ENCODE results near the gene PCDHAC2. TPM values are rescaled to one million over a fixed set of nuclear protein-coding genes. Genes with fewer than 3 reads are reported as not detected.
A peak's percentile ranks its signal among the peaks of the same experiment; 100 is the strongest.

PCDHAC2 gene, protein sequence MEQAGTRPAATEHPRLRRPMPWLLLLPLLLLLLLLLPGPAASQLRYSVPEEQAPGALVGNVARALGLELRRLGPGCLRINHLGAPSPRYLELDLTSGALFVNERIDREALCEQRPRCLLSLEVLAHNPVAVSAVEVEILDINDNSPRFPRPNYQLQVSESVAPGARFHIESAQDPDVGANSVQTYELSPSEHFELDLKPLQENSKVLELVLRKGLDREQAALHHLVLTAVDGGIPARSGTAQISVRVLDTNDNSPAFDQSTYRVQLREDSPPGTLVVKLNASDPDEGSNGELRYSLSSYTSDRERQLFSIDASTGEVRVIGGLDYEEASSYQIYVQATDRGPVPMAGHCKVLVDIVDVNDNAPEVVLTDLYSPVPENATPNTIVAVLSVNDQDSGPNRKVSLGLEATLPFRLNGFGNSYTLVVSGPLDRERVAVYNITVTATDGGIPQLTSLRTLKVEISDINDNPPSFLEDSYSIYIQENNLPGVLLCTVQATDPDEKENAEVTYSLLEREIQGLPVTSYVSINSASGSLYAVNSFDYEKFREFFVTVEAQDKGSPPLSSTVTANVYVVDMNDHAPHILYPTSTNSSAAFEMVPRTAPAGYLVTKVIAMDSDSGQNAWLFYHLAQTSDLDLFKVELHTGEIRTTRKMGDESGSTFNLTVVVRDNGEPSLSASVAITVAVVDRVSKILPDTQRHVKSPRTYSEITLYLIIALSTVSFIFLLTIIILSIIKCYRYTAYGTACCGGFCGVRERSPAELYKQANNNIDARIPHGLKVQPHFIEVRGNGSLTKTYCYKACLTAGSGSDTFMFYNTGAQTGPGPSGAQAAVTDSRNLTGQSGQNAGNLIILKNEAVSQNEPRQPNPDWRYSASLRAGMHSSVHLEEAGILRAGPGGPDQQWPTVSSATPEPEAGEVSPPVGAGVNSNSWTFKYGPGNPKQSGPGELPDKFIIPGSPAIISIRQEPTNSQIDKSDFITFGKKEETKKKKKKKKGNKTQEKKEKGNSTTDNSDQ
- not detected for total RNA-seq

DNA sequence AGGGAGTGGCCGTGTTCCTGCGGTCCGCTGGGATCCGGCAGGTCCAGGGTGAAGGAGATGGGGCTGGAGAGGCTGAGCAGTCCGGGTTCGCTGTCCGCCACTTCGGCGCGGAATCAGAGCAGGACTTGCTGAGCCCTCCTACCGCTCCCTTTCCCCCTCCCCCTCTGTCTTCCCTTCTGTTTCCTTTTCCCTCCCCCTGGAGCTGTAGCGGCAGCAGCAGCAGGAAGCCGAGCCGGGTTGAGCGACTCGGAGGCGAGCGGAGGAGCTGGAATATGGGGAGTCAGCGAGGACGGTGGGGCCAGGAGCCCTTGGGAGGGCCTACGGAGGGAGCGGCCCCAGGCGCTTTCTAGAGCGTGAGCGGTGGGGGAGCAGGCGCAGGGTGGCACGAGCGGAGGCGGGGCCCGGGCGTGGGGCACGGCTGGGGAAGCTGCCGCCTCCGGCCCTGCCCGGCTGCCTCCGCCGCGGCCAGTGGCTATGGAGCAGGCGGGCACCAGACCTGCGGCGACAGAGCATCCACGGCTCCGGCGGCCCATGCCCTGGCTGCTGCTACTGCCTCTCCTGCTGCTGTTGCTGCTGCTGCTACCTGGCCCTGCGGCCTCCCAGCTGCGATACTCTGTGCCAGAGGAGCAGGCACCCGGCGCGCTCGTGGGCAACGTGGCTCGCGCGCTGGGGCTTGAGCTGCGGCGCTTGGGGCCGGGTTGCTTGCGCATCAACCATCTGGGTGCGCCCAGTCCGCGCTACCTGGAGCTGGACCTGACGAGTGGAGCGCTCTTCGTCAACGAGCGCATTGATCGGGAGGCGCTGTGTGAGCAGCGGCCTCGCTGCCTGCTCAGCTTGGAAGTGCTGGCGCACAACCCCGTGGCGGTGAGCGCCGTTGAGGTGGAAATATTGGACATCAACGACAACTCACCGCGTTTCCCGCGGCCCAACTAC is at the start of gene PCDHAC2:
TSS of gene PCDHAC2 (plus strand) at position 184 of the 933 bp plus-strand sequence. CDS start at position 475, 291 bp downstream.
- peaks cover 46% of the 10 kb centered on the region for H3K27me3 Mint-ChIP-seq
- no peak for DNase-seq
- H3K9me3 Mint-ChIP-seq = no peaks in the 10 kb centered on the region
- H3K36me3 Mint-ChIP-seq = no peaks in the 10 kb centered on the region
- H3K4me1 Mint-ChIP-seq = no peaks in the 10 kb centered on the region
- no peak within 1 kb of the TSS for H3K27ac Mint-ChIP-seq
- no peak within 1 kb of the TSS for H3K4me3 Mint-ChIP-seq

- Mint-ChIP-seq H3K27ac (no peak overlapping the region), H3K4me1 (peaks cover 10% of the 10 kb centered on the region)
These were observed 42.7 kb upstream of the PCDHAC2 start for GRCh38 chr5:140923601-140924000.

DNA sequence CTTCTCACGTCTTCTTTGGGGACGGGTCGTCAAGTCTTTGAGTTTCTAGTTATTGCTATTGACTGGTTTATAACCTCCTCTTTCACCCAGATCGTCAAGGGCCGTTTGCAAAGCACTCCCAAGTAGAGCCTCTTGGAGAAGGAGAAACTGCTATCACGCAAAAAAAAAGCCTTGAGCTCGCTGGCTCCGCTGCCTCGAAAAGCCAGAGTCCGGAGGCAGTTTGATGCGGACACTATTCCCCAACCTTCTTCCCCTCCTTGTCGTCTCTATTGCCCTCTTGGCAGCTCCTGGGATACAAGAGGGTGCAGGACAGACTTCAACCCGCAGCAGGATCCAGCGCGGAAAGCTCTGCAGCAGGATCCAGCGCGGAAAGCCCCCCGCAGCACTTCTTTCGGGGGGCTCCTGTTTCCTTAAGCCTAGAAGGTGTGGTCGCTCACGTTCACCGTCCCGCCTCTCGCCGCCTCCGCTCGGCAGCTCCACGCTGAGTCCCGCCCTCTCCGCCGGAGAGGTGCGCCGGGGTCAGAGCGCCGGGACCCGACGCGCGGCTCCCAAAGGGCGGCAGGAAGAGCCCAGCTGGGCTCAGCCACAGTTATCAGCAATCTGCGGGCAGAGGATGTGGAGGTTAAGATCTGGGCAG is 40.4 kb upstream of the PCDHAC2 start, which contains the start of gene PCDHAC1:
TSS of gene PCDHAC1 (plus strand) at position 494 of the 637 bp plus-strand sequence. CDS start 594 bp downstream, outside the sequence.
- Mint-ChIP-seq H3K27ac (no peak within 1 kb of the TSS), H3K4me3 (peak within 1 kb of the TSS; percentile 50), H3K9me3 (peaks cover 8% of the 10 kb centered on the region), H3K36me3 (no peaks in the 10 kb centered on the region), H3K27me3 (peaks cover 70% of the 10 kb centered on the region), H3K4me1 (peaks cover 10% of the 10 kb centered on the region)
- DNase-seq = peak; percentile 2

More at GRCh38 chr5:140923601-140924000, 42.7 kb upstream of the PCDHAC2 start:
- Mint-ChIP-seq H3K27me3 (peaks cover 55% of the 10 kb centered on the region), H3K9me3 (peaks cover 7% of the 10 kb centered on the region), H3K36me3 (no peaks in the 10 kb centered on the region), H3K4me3 (no peak overlapping the region)
- no peak for DNase-seq

GRCh38 chr5:140926443-140927227 is 39.6 kb upstream of the PCDHAC2 start:
- peaks cover 74% of the 10 kb centered on the region for H3K27me3 Mint-ChIP-seq
- peaks cover 8% of the 10 kb centered on the region for H3K9me3 Mint-ChIP-seq
- peak; percentile 33 for DNase-seq
- peaks cover 10% of the 10 kb centered on the region for H3K4me1 Mint-ChIP-seq
- no peak overlapping the region for H3K27ac Mint-ChIP-seq
- peak overlapping the region; percentile 50 for H3K4me3 Mint-ChIP-seq
- no peaks in the 10 kb centered on the region for H3K36me3 Mint-ChIP-seq

DNA sequence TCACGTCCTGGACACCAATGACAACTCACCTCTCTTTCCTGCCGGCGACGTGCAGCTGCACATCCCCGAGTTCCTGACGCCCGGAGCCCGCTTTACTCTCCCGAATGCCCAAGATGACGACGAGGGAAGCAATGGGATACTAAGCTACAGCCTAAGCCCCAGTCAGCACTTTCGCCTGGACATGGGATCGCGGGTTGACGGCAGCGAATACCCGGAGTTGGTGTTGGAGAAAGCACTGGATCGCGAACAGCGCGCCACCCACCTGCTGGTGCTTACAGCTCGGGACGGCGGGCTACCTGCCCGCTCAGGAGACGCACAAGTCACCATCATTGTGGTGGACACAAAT is 39.1 kb upstream of the PCDHAC2 start:
- no peak for DNase-seq
- peaks cover 8% of the 10 kb centered on the region for H3K9me3 Mint-ChIP-seq
- peaks cover 71% of the 10 kb centered on the region for H3K27me3 Mint-ChIP-seq
- peak overlapping the region; percentile 50 for H3K4me3 Mint-ChIP-seq
- H3K4me1 Mint-ChIP-seq = peaks cover 10% of the 10 kb centered on the region
- no peaks in the 10 kb centered on the region for H3K36me3 Mint-ChIP-seq
- H3K27ac Mint-ChIP-seq = no peak overlapping the region

- Mint-ChIP-seq H3K4me3 (no peak overlapping the region), H3K4me1 (no peaks in the 10 kb centered on the region), H3K36me3 (no peaks in the 10 kb centered on the region), H3K9me3 (no peaks in the 10 kb centered on the region), H3K27ac (no peak overlapping the region), H3K27me3 (peaks cover 9% of the 10 kb centered on the region)
- DNase-seq = no peak
These were observed 31.2 kb upstream of the PCDHAC2 start for GRCh38 chr5:140934964-140935606.

DNA sequence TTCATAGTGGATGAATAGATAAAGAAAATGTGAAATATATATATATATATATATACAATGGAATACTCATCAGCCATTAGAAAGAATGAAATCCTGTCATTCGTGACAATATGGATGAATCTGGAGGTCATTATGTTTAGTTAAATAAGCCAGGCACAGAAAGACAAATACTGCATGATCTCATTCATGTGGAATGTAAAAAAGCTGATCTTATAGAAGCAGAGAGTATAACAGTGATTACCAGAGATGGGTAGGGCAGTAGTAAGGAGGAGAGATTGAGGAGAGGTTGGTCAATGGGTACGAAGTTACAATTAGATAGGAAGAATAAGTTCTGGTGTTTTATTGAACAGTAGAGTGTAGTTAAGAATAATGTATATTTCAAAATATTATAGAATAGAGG is 19.7 kb upstream of the PCDHAC2 start:
- peaks cover 8% of the 10 kb centered on the region for H3K9me3 Mint-ChIP-seq
- H3K4me1 Mint-ChIP-seq = no peaks in the 10 kb centered on the region
- no peak overlapping the region for H3K27ac Mint-ChIP-seq
- H3K4me3 Mint-ChIP-seq = no peak overlapping the region
- DNase-seq = no peak
- no peaks in the 10 kb centered on the region for H3K36me3 Mint-ChIP-seq
- H3K27me3 Mint-ChIP-seq = peaks cover 6% of the 10 kb centered on the region

DNA sequence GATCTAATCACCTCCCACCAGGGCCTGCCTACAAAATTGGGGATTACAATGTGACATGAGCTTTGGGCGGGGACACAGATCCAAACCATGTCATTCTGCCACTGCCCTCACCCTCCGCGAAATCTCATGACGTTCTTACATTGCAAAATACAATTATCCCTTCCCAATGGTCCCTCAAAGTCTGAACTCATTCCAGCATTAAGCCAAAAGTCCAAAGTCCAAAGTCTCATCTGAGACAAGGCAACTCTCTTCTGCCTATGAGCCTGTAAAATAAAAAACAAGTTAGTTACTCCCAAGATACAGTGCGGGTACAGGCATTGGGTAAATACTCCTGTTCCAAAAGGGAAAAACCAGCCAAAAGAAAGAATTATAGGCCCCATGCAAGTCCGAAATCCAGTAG is 14.6 kb upstream of the PCDHAC2 start:
- H3K4me1 Mint-ChIP-seq = no peaks in the 10 kb centered on the region
- DNase-seq = no peak
- no peaks in the 10 kb centered on the region for H3K36me3 Mint-ChIP-seq
- peaks cover 8% of the 10 kb centered on the region for H3K27me3 Mint-ChIP-seq
- no peak overlapping the region for H3K4me3 Mint-ChIP-seq
- H3K9me3 Mint-ChIP-seq = peaks cover 4% of the 10 kb centered on the region
- H3K27ac Mint-ChIP-seq = no peak overlapping the region

GRCh38 chr5:140953234-140953633 is 13.0 kb upstream of the PCDHAC2 start:
- H3K36me3 Mint-ChIP-seq = no peaks in the 10 kb centered on the region
- no peak overlapping the region for H3K27ac Mint-ChIP-seq
- peaks cover 4% of the 10 kb centered on the region for H3K9me3 Mint-ChIP-seq
- no peak for DNase-seq
- peaks cover 8% of the 10 kb centered on the region for H3K27me3 Mint-ChIP-seq
- no peak overlapping the region for H3K4me3 Mint-ChIP-seq
- H3K4me1 Mint-ChIP-seq = no peaks in the 10 kb centered on the region

DNA sequence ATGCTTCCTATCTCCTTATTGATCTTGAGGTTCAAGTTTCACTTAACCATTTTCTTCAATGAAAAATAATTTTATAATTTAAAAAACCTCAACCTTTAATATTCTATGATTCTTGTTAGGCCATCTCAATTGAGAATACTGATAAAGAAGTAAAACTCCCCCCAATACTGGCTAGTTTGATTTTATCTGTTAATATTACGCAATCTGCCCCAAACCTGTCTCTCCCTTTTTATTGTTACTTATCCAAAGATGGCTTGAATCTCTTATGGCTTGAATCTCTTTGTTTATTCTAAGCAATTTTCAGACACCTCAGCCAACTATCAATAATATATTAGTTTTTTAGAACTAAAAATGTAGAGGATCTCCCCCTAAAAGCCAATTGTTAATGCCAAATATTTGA is 4.1 kb upstream of the PCDHAC2 start:
- H3K4me1 Mint-ChIP-seq = no peaks in the 10 kb centered on the region
- H3K27me3 Mint-ChIP-seq = peaks cover 50% of the 10 kb centered on the region
- H3K4me3 Mint-ChIP-seq = no peak overlapping the region
- H3K27ac Mint-ChIP-seq = no peak overlapping the region
- no peak for DNase-seq
- no peaks in the 10 kb centered on the region for H3K9me3 Mint-ChIP-seq
- no peaks in the 10 kb centered on the region for H3K36me3 Mint-ChIP-seq

DNA sequence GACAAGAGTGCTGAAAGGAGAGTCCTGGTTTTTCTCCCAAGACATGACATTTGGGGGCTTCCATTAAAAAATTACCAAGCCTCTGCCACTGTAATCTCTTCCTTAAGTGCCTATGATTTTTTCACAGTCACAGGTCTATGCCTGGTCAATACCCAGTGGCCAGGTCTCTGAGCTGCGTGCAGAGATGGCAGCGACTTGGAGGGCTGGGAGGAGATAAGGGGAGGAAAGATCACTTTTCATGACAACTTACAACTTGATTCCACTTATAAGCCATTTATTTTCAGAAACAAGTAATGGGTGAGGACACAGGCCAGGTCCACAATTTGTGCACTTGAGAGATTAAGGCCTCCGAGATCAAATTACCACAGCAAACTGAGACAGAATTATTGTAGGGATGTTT is 1.9 kb upstream of the PCDHAC2 start:
- Mint-ChIP-seq H3K27me3 (peaks cover 60% of the 10 kb centered on the region), H3K4me1 (no peaks in the 10 kb centered on the region), H3K4me3 (no peak overlapping the region), H3K27ac (no peak overlapping the region), H3K9me3 (no peaks in the 10 kb centered on the region), H3K36me3 (no peaks in the 10 kb centered on the region)
- DNase-seq = no peak

- no peaks in the 10 kb centered on the region for H3K9me3 Mint-ChIP-seq
- no peak overlapping the region for H3K27ac Mint-ChIP-seq
- no peaks in the 10 kb centered on the region for H3K4me1 Mint-ChIP-seq
- no peaks in the 10 kb centered on the region for H3K36me3 Mint-ChIP-seq
- no peak overlapping the region for H3K4me3 Mint-ChIP-seq
- no peak for DNase-seq
- H3K27me3 Mint-ChIP-seq = peaks cover 50% of the 10 kb centered on the region
These were observed 377 bp upstream of the PCDHAC2 start for GRCh38 chr5:140965905-140966292.
